GM19395 (cell line): ENCODE data around the gene PKP3.
"Not testable (repeated sequence)": the region's sequence is repeated elsewhere in the genome, so short reads cannot be mapped to it uniquely, and the experiment has no call there.

Experiments used
- ATAC-seq: cut with Tn5 transposase; IDR thresholded peaks from one replicate; pipeline ENCODE4 v1.9.1; 2021; ENCODE audit warnings: mild to moderate bottlenecking, moderate library complexity; ENCODE audit not compliant: unreplicated experiment

Gene PKP3

GRCh38 chr11:377174-377865, 16.7 kb upstream of the PKP3 start:
- ATAC-seq = no peak

DNA sequence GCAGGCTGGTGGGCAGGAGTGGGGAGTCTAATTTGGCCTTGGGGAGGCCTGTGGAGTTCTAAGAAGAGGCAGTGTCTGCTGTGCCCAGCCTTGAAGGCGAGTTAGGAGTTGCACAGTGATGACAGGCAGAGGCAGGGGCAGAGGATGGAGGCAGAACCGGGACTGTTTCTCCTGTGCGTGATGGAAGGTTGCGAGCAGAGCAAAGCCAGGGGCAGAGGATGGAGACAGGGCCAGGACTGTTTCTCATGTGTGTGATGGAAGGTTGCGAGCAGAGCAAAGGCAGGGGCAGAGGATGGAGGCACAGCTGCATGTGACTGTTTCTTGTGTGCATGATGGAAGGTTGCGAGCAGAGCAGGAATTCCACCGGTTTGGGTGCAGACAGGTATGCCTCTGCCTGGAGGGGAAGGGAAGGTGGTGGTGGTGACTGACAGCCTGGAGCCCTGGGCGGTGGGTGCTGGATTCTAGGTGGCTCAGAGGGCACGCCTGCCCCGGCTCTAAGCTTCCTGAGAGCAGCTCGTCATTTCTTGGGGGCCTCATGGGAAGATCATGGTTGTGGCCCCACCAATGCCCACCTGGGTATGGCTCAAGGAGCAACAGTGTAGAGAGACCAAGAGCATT, 16.0 kb upstream of the PKP3 start:
- ATAC-seq = no peak

GRCh38 chr11:379205-380094, 14.6 kb upstream of the PKP3 start:
- no peak for ATAC-seq

DNA sequence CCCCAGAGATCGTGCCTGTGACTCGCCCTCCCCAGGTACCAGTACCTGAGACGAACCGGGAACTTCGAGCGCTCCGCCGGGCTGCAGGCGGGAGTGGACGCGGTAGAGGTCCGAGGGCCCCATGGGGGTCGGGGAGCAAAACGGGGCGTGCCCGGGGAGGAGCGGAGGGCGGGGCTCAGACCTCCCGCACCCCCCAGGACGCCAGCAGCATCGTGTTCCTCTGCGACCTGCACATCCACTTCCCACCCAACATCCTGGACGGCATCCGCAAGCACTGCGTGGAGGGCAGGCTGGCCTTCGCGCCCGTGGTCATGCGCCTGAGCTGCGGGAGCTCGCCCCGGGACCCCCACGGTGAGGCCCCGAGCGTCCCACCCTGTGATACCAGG, 13.9 kb upstream of the PKP3 start:
- no peak for ATAC-seq

GRCh38 chr11:380491-380890, 13.5 kb upstream of the PKP3 start:
- ATAC-seq = no peak

- ATAC-seq = no peak
Measured at GRCh38 chr11:380996-381395, 13.0 kb upstream of the PKP3 start.

DNA sequence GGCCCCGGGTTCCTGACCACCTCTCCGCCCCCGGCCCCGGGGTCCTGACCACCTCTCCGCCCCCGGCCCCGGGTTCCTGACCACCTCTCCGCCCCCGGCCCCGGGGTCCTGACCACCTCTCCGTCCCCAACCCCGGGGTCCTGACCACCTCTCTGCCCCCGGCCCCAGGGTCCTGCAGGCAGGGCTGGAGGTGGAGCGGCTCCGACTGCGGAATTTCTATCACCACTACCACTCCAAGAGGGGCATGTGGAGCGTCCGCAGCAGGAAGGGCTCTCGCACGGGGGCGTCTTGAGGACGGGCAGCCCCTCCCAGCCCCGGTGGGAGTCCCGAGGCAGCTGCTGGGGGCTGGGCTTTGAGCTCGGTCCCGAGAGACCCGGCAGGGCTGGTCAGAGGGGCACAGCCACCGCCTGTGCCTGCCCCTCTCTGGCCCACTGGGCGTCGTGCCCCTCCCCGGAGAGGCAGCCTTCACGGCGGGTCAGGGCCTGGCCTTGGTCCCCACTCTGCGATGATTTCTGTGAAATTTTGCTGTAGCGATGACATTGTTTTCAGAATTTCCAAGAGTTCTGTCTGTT, 12.4 kb upstream of the PKP3 start:
- ATAC-seq = no peak

- ATAC-seq = no peak
Measured at GRCh38 chr11:382081-382629, 11.9 kb upstream of the PKP3 start.

DNA sequence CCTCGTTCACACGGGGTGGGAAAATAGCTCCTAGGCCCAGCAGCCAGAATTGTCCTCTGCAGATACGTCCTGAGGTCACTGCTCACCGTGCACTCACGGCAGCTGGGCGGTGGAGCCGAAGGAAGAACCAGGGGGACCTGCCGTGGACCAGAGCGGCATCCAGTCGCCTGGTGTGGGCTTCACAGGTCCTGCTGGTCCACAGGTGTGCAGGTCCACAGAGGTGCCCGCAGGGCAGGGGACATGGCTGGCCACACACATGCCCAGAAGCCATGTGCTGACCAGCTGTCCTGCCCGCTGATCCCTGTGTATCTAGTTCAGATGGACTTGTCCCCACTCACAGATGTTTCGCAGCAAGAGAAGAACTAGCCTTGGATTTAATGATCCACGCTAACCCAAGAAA, 10.6 kb upstream of the PKP3 start:
- no peak for ATAC-seq

GRCh38 chr11:384511-384910, 9.5 kb upstream of the PKP3 start:
- no peak for ATAC-seq

GRCh38 chr11:385594-386351, 8.2 kb upstream of the PKP3 start:
- no peak for ATAC-seq

DNA sequence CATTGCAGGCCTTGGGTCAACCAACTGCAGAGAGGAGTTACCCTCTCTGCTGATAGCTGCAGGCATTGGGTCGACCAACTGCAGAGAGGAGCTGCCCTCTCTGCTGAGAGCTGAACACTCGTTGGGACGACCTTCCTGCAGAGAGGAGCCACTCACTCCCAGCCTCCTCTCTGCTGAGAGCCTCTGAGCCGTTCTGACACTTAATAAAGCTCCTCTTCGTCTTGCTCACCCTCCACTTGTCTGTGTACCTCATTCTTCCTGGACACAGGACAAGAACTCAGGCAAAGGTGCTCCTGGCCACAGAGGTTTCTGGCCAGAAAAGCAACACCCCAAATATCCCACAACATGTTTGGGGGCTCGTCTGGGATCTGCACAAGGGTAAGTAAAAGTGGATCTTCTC, 7.5 kb upstream of the PKP3 start:
- no peak for ATAC-seq

DNA sequence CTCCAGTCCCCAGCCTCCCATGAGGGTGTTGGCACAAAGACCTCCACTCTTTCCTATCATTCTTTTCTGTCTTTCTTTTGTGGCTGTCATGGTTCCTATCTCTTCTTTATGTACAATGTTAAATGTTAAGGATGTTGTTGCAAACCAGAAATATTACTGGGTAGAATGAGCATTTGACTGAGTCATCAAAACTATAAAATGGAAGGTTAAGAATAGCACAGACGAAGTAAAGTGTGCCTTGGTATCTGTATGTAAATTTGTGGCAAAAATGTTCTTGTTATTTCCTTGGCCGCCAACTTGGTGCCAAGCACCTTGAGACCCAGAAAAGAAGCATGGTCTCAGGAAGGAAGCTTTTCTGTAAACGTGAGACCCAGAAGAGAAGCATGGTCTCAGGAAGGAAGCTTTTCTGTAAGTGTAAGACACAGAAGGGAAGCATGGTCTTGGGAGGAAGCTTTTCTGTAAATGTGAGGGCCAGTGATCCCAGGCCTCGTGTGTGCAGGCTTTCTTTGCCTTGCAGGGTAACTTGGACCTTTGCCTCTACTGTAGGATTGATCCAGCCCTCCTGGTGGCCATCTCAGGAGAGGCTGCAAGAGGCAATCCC, 6.7 kb upstream of the PKP3 start:
- ATAC-seq = no peak

- not testable (repeated sequence) for ATAC-seq
Measured at GRCh38 chr11:389369-389768, 4.6 kb upstream of the PKP3 start.

DNA sequence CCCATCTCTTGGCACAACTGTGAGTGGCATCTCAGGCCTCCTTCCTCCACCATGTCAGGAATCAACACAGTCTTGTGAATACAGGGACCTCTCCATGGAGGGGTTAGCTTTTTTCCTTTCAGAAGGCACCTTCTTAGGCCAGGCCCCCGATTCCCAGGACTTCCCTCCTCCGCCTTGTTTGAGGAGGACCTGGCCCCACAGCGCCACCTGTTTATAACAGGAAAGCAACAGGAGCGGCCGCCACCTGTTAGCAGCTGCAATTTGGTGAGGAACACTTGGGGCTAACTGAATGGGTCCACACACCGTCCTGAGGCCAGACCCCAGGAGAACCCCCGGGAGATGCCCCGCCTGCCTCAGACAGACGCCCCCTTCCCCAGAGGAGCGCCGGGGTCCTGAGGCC, 3.8 kb upstream of the PKP3 start:
- no peak for ATAC-seq

GRCh38 chr11:391117-392017, 2.6 kb upstream of the PKP3 start:
- no peak for ATAC-seq

- no peak for ATAC-seq
Measured at GRCh38 chr11:392102-392777, 1.8 kb upstream of the PKP3 start.

- ATAC-seq = no peak
Measured at GRCh38 chr11:393219-394033, 583 bp upstream of the PKP3 start.
